GM21526 (cell line): ENCODE data around the gene MAGI2.
"Not testable (repeated sequence)": the region's sequence is repeated elsewhere in the genome, so short reads cannot be mapped to it uniquely, and the experiment has no call there.

ENCODE experiments used
- ATAC-seq: cut with Tn5 transposase; IDR thresholded peaks from one replicate; pipeline ENCODE4 v1.9.1; 2021; ENCODE audit warnings: moderate library complexity; ENCODE audit not compliant: unreplicated experiment, low FRiP score

MAGI2 gene

DNA sequence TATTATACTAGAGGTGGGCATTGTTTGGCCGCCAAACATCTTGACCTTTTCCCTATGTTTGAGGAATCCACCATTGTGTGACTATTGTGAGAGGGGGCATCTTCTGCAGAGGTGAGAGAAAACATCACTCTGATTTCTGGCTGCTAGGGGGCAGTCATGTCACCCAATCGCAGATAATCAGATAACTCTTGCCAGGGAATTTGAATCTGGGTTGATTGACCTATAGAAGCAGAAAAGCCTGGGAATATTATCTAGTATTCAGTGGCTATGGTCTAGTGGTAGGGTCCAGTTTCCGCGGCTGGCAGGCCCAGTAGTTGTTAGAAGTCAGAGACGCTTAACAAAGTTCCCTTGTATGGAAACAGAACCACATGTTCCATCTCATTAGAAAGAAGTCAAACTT is 846.4 kb downstream of the MAGI2 start:
- ATAC-seq = no peak

DNA sequence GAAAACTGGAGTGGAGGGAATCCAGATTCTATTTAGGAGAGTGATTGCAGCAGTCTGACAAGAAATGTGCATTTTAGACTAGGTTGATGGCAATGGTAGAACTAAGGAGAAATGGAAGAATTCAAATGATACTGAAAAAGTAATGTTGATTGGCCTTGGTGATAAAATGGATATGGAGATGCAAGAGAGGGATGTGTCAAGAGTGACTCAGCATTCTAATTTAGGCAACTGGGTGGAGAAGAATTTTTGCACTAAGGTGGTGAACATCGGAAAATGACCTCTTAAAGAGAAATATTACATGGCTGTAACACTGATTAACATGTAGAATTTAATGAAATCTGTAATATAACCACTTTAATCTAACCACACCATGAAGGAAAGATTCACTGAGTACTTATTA is 848.3 kb downstream of the MAGI2 start:
- ATAC-seq = no peak

DNA sequence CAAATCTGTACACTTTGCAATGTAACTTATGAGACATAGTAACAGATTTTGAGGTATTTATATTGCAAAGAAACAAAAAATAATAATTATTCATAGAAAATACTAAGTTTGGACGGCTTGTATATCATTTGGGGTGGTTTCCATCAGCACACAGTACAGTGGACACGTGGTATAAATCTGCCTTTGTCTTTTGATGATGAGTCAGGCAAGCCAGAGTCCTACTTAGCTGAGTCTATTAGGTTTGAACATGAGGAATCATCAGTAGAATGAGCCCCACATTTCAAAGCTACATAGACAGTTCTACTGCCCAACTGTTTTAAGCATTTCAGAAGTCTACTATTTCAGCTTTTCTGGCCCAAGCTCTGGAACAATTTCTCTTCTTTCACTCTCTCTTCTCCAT is 851.7 kb downstream of the MAGI2 start:
- no peak for ATAC-seq

DNA sequence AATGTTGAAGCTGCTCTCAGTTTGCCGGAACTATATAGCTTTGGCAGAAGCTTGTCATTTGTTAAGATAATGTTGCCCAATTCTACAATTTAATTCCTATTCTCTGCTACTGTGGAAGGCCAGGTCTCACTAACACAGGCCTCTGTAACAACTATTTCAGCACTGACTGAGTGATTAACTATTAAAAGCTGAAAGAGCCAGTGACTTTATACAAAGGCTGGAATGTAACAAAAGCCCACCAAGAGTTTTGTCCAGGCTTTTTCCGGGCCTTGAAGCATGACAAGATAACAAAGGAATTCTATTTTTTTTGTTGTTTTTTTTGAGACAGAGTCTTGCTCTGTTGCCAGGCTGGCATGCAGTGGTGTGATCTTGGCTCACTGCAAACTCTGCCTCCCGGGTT is 859.3 kb downstream of the MAGI2 start:
- ATAC-seq = no peak

DNA sequence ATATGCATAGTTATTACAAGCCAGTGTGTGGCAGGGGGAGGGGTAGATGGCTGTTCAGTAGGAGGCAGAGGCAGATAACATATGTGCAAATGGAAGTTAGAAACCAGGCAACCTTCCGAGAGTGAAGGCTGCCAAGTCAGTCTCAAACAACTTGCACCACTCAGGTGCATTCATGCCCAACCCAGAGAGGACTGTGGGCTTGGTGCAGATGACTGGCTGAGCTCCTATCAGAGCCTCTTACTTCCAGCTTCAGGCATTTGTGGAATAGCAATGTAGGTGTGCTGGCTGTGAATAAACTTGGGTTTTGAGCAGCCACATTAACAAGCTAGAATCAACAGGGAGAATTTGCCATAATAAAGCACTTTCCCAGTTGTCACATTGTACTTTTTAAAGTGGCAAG is 865.1 kb downstream of the MAGI2 start:
- ATAC-seq = no peak

DNA sequence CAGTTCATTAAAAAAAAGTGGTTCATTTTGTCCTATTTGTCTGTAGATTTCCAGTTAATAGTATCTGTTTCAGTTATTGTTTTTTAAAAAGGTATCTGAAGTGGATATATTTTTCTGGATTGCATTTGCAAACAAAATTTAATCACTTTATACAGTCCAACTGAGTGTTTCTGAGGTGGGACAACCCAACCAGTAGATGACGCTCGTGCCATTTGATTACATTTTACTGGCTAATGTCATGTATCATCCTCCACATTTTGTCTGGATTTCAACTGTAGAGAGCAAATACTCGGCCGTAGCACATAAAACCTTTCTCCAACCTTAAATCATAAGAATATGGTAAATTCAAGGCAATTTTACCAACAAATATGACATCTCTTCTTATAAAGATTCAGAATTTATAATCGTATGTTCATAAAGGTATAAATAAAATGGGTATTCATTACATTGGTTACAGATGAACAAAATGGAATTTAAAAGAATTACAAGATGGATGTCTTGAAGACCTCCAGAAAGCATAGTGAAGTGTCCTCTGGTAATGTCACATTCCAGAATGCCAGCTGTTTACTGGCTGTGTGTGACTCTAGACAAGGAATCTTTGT is 865.9 kb downstream of the MAGI2 start:
- ATAC-seq = no peak

DNA sequence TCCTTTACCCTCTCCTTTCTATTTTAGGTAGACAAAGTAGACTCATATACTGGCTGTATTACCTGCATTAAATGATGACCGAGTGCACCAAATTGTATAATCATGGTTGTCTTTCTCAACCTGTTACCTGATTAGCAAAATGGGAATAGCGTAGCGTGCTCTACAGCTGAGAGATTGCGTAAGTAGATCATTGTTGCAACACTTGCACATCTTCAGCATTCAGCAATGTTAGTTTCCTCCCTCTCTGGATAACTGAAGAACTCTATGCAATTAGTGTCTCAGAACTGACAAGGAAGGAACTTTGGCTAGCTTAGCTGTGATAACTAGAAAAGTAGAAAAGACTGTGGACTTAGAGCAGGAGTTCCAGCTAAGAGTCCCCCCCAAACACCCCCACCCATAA is 867.5 kb downstream of the MAGI2 start:
- no peak for ATAC-seq

DNA sequence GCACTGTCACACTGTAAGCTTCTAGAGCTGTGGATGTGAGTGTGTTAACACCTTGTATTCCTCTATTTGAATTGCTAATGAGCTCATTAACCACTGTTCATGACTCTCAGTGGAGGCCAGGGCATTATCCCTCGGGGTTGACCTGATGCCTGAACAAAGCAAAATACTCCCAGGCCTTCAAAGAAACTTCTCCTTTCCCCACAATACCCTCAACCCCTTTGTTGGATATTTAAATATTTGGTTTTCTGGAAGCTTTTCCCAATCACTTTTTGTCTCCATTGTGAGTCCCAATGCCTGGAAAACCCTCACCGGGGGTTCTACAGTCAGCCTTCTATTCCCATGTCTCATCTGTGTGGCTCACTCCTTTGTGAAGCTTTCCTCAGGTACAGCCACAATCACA is 874.8 kb downstream of the MAGI2 start:
- no peak for ATAC-seq

DNA sequence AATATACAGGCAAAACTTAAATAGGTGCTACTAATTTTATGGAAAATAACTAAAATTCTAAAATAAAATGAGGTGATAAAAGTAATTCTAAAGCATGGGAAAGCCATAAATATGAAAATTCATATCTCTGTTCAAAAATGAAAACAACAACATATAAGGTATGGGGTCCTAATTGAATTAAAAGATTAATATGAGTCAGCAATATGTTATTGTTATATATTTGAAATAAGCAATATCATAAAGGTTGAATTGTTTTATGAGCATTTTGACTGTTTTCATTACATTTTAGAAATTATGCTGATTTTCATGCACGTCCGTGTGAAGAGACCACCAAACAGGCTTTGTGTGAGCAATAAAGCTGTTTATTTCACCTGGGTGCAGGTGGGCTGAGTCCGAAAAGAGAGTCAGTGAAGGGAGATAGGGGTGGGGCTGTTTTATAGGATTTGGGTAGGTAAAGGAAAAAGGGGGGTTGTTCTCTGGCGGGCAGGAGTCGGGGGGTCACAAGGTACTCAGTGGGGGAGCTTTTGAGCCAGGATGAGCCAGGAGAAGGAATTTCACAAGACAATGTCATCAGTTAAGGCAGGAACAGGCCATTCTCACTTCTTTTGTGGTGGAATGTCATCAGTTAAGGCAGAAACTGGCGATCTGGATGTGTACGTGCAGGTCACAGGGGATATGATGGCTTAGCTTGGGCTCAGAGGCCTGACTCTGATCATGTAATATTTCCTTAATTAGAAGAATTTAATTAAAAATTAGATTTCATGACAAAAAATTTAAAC is 876.1 kb downstream of the MAGI2 start:
- not testable (repeated sequence) for ATAC-seq

DNA sequence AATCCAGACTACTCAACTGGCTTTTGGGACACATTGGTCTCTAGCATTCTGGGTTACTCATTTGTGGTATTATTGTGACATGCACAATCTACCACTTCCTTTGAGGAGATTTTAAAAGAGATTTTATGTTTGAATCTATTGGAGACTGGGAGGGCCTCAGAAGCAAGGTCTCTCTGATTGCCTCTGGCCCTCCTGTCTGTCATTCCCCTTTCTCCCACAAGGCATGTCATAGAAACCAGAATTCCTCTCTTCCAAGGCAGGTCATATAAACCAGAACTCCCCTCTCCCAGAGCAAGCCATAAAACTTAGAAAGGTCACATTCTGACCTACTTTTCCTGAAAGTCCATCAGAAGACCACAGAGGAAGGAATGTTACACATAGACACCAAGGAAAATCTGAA is 877.2 kb downstream of the MAGI2 start:
- ATAC-seq = no peak

DNA sequence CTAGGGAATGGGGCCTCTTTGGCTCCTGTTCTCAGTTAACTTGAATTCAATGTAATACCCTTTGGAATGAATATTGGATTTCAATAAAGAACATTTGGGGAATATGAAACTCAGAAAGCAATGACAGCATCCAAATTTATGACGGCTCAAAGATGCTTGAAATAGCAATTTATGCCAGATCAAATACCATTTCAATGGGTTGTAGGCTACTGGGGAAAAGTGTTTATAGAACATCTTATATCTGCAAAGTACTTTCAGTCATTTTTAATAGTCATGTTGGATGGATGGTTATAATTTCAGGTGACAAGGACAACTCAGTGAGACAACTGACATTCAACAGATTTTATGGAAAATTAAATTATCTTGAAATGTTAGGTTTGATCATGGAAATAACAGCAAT is 882.2 kb downstream of the MAGI2 start:
- no peak for ATAC-seq

DNA sequence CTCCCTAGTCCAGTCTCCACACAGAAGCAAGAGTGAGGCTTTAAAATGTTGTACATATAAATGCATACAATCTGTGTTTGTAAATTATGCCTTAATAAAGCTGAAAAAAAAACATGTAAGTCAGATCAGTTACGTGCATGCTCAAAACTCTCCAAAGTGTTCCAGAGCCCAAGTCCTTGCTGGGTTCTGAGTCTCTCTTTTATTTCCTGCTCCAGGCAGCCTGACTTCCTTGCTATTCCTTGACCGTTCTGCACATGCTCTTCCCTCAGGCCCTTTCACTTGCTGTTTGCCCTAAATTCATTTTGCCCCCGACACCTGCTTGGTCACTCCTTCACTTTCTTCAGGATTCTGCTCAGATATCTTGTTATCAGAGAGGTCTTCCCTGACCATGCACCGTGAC is 884.8 kb downstream of the MAGI2 start:
- ATAC-seq = no peak

DNA sequence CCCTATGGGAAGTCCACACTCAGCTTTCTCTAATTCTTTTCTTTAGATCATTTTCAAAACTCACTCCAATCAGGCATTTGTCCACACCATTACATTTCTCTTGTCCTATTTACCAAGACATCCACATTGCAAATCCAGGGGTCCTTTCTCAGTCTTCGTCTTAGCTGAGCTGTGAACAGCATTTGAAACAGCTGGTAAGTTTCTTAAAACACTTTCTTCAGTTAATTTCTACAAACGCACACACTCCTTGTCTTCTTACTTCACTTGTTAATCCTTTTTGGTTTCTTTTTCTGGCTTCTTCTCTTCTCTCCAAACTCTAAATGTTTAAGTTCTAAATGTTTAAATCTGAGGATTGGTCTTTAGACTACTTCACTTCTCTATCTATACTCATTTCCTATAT is 885.6 kb downstream of the MAGI2 start:
- ATAC-seq = no peak

DNA sequence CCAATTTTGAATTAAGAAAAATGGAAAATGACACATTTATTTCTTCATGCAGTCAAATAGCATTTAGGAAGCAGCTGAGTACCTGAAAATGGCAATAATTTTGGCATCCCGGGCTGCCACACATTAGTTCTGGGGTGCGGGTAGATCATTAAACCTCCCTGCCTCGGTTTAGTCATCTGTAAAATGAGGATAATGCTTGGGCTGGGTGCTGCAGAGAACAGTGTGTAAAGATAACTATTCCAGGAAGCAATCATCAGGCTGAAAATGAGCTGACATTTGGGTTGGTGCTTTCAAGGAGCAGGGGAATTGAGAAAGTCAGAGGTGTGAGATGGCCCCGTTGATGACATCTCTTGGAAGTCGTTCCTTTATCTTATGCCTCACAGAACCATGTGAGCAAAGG is 887.7 kb downstream of the MAGI2 start:
- no peak for ATAC-seq

DNA sequence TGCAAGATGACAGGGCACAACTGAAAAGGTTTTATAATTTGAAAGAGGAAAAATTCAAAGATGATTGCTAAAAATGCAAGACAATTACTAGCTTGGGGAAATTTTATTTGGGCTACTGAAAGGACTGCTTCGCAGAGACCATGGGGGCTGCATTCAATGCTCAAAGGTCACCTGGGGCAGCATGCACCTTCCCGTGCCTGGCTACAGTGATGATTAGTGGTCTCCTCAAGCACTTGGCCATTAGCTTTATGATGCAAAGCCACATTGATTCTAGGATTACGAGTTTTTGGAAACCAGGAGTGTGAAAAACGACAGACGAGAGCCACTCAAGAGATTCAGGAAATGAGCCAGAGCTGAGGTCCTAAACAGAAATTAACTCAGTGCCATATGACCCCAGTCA is 890.3 kb downstream of the MAGI2 start:
- ATAC-seq = no peak

DNA sequence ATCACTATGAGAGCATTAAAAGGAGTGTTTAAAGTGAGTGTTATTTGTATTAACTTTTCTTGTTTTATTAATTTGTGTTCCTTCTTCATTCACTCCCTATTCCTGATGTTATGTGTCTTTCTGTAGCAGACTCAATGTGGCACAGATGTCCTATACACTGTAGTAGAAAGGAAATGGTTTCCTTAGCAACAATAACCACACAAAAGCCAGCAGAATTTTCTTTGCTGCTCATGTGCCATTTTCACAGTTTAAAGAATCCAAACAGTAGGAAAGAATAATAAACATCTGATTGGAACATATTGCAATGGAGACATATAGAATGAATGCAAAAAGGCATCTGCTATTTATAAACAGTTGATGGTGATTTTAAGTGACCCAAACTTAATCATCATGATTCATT is 891.3 kb downstream of the MAGI2 start:
- ATAC-seq = no peak

DNA sequence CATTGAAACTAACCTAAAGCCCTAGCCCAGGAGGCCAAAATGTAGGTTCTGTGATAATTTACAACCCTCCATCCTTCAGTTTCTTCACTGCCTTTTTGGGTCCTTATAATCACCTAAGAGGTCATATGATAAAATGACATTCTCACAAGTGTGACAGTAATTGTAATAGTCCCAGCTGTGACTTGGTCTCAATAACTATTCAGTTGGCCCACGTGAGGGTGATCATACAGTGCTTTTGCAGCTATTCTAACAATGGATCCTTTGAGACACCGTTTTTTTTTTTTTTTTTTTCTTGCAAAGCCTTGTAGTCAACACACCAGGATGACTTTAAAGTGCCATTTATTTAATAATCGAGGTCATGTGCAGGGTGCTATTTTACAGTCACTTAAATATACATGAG is 894.9 kb downstream of the MAGI2 start:
- ATAC-seq = no peak

DNA sequence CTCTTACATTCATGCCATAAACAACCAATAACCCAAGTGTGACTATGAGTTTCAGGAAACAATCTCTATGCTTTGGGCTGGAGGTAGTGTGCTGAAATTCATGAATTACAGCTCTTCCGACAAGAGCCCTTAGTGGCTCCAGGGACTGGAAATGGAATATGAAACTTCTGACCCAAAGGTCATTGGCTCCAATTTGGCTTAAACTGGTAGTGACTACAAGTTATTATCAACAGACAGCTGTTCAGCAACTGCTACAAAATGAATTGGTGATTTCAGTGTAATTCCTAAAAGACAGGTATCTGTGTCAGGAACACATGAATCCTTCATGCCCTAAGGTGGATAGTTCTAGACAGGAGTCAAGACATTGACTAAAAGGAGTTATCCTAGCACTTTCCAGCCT is 909.5 kb downstream of the MAGI2 start:
- no peak for ATAC-seq

DNA sequence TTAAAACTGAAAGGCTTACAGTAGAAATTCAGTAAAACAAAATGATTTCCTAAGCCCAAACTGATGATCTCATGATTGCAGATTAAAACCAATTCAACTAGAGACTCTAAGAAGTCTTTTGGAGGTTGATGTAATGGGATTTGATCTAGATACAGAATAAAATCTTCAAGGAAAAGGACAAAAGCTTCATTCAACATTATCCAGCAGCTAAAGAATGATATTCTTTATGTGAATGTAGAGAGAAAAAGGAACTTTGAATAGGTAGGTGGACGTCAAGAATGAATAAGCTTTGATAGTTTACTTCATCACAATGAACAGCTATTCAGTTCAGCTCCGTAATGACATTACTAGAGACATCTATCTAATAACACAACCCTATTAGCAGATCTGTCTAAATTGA is 910.5 kb downstream of the MAGI2 start:
- no peak for ATAC-seq

DNA sequence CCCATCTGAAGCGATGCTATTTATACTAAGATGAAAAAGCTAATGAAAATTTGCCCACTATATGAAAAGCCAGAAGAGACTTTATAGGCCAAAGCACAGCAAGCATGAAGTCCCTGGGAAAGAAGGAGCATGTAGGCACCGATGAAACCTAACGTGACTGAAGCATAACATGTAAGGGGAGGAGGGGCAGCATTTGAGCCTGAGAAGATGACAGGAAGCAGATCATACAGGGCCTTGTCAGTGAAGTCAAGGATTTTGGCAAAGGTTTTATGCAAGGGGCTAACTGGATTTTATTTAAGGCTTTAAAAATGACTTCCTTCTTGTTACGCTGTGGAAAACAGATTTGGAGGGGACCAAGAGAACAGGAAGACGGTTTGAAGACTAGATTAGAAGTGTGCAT is 910.9 kb downstream of the MAGI2 start:
- ATAC-seq = no peak

DNA sequence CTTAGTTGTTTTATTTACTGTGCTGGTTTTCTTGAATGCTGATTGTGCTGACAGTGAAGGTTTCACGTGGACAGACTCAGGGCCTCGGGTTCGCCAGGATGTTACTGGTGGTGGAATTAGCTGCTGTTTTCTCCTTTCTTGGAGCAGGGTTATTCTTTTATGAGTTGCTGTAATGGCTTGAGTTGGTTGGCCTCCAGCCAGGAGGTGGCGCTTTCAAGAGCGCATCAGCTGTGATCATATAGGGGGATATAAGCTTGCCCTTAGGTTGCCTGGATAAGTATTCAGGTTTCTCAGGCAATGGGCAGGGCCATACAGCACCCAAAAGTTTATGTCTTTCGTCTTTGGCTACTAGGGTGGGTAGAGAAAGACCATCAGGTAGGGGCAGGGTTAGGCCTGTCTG is 913.6 kb downstream of the MAGI2 start:
- no peak for ATAC-seq

DNA sequence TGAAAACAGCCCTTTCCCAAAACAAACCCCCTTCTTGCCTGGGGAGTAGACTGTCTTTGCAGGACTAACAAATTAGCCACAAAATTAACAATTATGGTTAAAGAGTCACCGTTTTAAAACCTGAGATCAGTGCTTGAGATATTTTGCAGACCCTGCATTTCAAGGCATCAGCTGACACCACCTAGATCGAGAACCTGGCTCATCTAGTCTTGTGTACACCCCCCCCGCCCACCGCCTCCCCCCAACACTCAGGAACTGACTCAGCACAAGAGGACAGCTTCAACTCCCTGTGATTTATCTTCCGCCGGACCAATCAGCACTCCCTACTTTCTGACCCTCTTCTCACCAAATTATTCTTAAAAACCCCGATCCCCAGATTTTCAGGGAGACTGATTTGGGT is 917.8 kb downstream of the MAGI2 start:
- ATAC-seq = no peak

DNA sequence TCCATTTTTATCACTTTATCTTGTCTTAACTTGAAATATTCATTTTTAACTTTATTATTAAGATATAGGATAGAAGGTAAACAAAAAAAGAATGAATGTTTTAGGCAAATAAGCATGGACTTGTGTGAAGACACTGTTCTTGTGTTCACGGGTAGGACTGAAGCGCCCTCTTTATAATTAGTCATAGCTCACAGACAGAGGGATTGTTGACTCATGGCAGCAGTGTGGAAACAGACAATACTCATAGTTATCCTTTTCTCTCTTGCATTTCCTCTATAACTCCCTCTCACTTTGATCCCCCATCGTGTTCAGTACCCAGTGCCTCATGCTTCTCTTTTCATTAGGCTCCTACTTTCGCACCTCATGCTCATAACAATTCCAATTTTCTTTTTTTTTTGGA is 923.1 kb downstream of the MAGI2 start:
- no peak for ATAC-seq
